Activated CD4-positive, alpha-beta memory T cell treated with anti-CD3 and anti-CD28 coated beads for 36 hours (primary cell): ENCODE results near the gene TOB1. TPM values are rescaled to one million over a fixed set of nuclear protein-coding genes. Genes with fewer than 3 reads are reported as not detected.

Experiments used
- total RNA-seq, 2 experiments: library from RNA; stranded (reverse); gene quantifications; one replicate each; pipeline ENCODE4 v1.2.3, GENCODE V29; 2021

The TOB1 gene
- total RNA-seq, 2 experiments from 2014 or later, result 42.3 to 44.1 TPM

Other genes with a start within 250 kb of the TOB1 start
- not detected for gene ABCC3, start 231.5 kb downstream of the TOB1 start, total RNA-seq
- 10 to 100 TPM; 27.4 to 27.8 TPM for gene ANKRD40, start 158.4 kb downstream of the TOB1 start, total RNA-seq
- gene LUC7L3, start 146.8 kb downstream of the TOB1 start, total RNA-seq, result 100 to 1,000 TPM; 120 to 137 TPM
- not detected for gene ANKRD40CL, start 98.8 kb downstream of the TOB1 start, total RNA-seq
- gene WFIKKN2, start 30.8 kb downstream of the TOB1 start, total RNA-seq, result not detected